Stimulated activated CD4-positive, alpha-beta T cell treated with anti-CD3 and anti-CD28 coated beads, Interleukin-2, amount 100 ng/mL, for 24 hours (primary cell): ENCODE data around the gene ZNF609.
A peak's percentile ranks its signal among the peaks of the same experiment; 100 is the strongest.
"Not testable (repeated sequence)": the region's sequence is repeated elsewhere in the genome, so short reads cannot be mapped to it uniquely, and the experiment has no call there.

Experiments used
- DNase-seq, 2 donors: peaks; one replicate each; pipeline ENCODE4 v3.0.0-alpha.2; 2020

Gene ZNF609

DNA sequence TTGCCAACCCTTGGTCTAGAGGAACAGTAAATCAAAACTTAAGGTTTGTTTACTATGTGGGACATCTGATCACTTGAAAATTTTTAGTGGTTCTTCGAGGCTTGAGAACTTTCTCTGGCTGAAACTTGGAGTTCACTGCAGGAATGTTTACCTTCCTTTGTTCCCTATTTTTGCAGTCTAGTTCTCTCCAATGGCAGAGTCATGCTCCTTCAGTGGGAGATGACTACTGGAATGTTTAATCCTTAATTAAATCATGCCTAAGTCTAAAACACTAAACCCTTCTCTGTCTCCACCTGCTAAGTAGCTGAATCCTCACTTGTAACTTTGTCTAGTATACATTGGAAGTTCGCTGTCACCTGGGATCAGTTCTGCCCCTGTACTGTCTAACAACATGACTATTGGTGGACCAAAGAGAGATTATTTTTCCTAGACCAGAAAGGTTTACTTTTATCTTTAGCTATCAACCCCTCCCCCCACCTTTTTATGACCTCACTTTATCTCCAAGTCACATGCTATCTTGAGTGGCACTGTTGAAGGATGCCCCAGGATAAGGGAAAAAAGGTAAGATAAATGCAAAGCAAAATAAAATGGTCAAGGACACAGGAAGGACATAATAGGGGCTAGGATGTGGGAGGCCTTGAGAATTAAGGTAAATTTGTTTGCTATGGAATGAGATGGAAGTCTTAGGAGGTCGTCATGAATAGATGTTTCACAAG, 1.2 kb upstream of the ZNF609 start:
- DNase-seq = no peak

- peak; percentile 35 to 39 for DNase-seq
Observed at GRCh38 chr15:64460724-64461720, 644 bp downstream of the ZNF609 start.

DNA sequence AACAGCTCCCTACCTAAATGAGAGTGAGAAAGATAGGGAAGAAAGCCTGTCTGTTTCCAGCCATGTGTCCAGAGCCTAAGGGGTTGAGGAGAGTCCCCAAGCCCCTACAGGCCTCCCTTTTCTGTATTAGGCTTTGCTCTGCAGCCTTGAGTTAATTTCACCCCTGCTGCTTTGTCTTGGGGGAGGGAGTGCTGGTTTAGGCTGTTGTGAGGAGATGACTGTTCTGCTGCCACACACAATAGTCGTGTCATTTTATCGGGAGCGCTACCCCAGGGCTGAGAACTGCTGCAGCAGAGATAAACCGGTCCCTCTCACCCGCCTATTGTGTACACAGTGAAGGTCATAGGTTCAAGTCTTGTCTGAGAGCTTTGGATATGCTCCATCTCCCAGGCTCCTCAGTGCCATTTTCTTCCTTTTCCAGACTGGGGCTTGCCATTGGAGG, 1.4 kb downstream of the ZNF609 start:
- DNase-seq = peak; percentile 27 to 42

- DNase-seq = no peak
Observed at GRCh38 chr15:64462492-64462891, 2.1 kb downstream of the ZNF609 start.

GRCh38 chr15:64464276-64465005, 4.1 kb downstream of the ZNF609 start:
- no peak for DNase-seq

- no peak for DNase-seq
Observed at GRCh38 chr15:64466408-64467141, 6.2 kb downstream of the ZNF609 start.

DNA sequence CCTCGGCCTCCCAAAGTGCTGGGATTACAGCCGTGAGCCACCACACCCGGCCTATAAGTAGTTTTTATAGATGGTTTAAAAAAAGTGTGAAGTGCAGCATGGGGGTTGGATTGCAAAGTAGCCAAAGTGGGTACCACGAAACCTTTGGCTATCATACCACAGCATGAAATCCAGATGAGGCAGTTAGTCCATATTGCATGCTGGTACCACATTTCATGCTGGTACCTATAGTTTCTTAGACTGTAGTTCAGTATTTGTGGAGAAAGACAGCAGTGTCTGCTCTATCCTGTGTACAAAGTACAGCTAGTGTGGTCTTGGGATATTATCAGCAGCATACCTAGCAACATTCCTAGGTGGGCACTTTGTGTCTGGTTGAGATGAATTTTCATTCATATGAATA, 11.8 kb downstream of the ZNF609 start:
- DNase-seq = no peak

GRCh38 chr15:64474846-64475245, 14.5 kb downstream of the ZNF609 start:
- no peak for DNase-seq

GRCh38 chr15:64476550-64476949, 16.2 kb downstream of the ZNF609 start:
- no peak for DNase-seq

GRCh38 chr15:64478863-64479262, 18.5 kb downstream of the ZNF609 start:
- no peak for DNase-seq

DNA sequence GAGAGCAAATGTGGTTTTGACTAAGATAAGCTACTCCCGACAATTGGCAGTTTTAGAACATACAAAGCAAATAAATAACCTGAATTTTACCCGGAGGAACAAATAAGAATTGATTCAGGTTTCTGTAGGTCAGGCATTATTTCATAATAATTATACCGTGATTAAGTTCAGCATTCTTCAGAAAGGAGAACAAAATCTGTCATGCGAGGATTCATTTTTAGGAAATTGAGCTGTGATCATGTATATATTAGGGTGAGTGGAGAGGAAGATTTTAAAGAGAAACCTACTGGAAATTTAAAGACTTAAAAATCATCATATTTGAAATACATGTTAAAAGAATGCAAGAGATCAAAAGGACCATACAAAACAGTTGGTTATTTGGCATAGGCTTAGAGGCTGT, 20.5 kb downstream of the ZNF609 start:
- DNase-seq = no peak

DNA sequence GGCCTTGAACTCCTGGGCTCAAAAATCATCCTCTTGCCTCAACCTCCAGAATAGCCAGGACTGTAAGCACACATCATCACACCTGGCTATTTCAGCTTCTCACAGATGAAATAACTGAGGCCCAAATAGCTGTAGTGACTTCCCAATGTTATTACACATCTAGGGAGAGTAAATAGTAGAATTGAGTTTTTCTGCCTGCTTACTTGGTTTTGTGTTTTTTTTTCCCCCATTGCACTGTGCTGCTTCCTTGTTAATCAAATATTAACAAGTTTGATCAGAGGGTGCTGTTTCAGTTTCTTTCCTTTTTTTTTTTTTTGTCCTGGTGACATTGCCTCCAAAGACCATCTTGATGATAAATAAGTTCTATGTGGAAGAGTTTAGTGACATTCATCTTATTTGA, 23.4 kb downstream of the ZNF609 start:
- no peak for DNase-seq

DNA sequence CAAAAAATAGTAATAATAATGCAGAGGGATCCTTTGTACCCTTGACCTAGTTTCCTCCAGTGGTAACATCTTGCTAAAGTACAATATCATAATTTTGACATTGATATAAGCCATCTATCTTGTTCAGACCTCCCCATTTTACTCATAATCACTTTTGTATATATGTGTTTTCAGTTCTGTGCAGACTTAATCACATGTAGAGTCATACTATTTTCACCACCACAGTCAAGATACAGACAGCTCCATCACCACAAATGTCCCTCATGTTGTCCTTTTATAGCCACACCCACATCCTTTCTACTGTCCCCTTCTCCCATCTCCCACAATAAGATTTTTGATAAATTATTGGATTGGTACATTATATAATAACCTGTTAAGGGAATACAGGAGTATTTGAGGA, 25.4 kb downstream of the ZNF609 start:
- DNase-seq = no peak

DNA sequence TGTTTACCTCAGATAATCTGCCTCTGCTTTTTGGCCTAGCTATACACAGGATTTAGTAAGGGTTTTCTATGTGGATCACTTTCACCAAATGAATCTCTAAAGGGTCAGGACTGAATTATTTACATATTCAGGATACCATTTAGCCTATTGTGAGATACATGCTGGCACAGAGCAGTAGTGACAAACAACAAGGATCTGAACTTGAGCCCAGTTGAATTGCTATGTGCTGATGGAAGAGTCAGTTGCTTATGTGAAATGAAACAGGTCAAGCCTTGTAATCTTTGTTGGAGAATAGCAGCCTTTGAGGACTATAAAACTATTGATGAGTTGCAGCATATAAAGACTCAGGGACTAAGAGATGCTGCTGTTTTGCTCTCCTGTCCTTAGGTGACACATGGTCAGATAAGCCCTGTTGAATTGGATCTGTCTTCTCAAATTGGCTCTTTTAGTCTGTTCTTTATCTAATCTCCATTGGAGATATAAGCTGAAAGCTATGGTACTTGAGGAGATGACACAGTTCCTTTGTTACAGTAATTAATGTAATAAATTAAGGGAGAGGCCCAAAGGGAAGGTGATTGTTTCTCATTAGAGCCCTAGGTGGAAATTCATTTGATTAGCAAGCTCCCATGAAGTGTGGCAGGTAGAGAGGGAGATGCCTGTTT, 30.4 kb downstream of the ZNF609 start:
- no peak for DNase-seq

DNA sequence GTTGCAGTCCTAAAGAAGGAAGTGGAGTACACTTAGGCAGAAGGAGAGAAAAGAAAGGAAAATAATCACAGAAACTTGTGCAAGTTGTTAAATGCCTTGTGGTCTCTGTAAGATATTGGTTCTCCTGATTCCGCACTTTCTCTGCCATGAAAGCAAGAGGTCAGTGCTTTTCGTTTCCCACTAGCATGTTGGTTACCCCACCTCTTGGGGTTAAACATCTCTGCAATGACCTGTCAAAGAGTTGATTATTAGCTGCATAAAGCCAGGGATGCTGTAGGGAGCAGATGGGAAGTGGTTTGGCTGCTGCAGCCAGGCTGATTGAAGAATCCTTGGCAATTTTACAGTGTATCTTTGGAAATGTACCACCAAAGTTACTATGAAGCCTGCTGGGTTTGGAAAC, 33.3 kb downstream of the ZNF609 start:
- no peak for DNase-seq

DNA sequence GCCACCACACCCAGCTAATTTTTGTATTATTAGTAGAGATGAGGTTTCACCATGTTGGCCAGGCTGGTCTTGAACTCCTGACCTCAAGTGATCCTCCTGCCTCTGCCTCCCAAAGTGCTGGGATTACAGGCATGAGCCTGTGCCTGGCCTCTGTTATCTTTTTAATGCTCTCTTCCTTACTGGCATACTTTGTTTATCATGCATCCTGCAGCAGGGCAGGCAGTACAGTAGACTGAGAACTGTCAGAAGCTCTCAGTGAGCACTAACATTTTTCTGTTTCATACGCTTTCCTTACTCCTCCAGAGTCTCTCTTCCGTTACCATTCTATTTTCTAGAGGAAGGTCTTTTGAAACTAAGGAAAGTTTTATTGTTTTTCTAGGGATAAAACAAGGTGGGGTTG, 35.6 kb downstream of the ZNF609 start:
- DNase-seq = not testable (repeated sequence)

- DNase-seq = no peak
Observed at GRCh38 chr15:64500695-64501395, 40.5 kb downstream of the ZNF609 start.

DNA sequence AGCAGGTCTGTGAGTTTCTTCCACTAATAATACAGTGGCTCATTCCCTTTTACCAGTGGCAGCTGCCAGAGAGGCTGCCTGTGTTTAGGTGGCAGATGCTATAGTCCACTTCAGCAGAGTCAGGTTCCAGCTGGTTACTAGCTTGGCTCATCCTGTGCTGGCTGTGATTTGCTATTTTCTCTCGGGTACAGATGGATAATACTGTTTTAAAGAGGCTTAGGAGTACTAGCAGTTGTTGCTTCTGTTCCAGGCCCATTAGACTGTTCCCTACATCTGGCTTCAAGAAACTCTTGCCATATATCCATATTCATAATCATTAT, 41.0 kb downstream of the ZNF609 start:
- no peak for DNase-seq

DNA sequence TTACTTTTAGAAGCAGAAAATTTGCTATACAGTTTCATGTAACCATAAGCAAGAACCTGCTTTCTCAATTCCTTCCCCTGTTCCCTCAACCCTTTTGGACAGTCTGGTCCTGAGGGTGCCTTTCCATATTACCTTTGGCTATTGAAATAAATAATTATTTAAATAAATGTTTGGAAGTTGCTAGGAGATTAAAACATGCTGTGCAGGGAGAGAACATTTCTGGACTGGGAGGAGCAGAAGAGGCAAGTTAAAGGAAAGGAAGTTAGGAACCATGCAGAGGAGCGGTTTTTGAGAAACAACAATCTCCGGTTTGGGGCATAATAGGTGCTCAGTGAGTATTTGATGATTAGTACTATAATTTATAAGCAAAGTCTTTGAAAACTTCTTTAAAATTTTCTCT, 41.8 kb downstream of the ZNF609 start:
- DNase-seq = no peak

- no peak for DNase-seq
Observed at GRCh38 chr15:64502551-64502950, 42.2 kb downstream of the ZNF609 start.

DNA sequence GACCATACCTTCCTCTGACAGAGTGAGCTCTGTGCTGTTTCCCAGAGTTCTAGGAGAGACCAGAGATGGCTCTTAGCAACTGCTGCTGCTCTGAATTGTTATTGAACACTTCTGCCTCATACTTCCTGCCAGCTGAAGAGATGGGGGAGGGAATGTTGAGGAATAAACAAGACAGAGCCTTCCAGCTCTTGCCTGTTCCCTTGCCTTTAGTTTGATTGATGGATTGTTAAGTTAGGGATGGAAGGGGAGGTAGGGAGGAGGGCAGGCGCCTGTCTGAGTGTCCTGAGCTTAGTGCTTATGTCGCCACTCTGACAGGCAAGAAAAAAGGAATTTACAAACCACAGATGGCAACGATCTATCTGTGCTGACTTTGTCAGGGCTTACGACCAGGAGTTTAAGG, 42.8 kb downstream of the ZNF609 start:
- no peak for DNase-seq

- no peak for DNase-seq
Observed at GRCh38 chr15:64503640-64504039, 43.3 kb downstream of the ZNF609 start.
